H1 (cell line): ENCODE data around the gene PDE8B. TPM values are rescaled to one million over a fixed set of nuclear protein-coding genes. Genes with fewer than 3 reads are reported as not detected.

Experiments
- CTCF ChIA-PET: fragments of 300-600 bp; sonication (Branson Sonifier 250); formaldehyde crosslinking; loops from one replicate; lab custom pipeline; 2021; ENCODE audit not compliant: partially characterized antibody; lab: Charles Lee
- POLR2A ChIA-PET: fragments of 300-600 bp; sonication (Branson Sonifier 250); formaldehyde crosslinking; loops from one replicate; lab custom pipeline; 2021; ENCODE audit warnings: inconsistent platforms; ENCODE audit not compliant: partially characterized antibody; lab: Charles Lee
- DNase-seq, 2 experiments: peaks; one replicate each; pipeline versions ENCODE4 v3.0.0 to v3.0.0-alpha.2; 2010 to 2022; ENCODE audit warnings: low spot score in 2 of 2, low read depth in 1 of 2, mixed read lengths in 1 of 2
- FAIRE-seq: peaks from 2 replicates; lab custom pipeline; 2011; peaks lifted over from hg19 to GRCh38; lab: Jason Lieb, UNC
- H2AFZ ChIP-seq: 2 replicates; pipeline ENCODE4 v1.8.1; 2012; ENCODE audit warnings: low read length, inconsistent platforms
- H2AK5ac ChIP-seq: 2 replicates; pipeline ENCODE4 v1.6.1; 2013; ENCODE audit warnings: low read depth, low read length
- H2BK120ac ChIP-seq: replicated peaks from 2 replicates; pipeline ENCODE3; 2013; ENCODE audit warnings: low read depth, low read length, inconsistent platforms
- H2BK12ac ChIP-seq: 2 replicates; pipeline ENCODE4 v1.6.1; 2013; ENCODE audit warnings: low read depth, low read length
- H2BK15ac ChIP-seq: 2 replicates; pipeline ENCODE4 v1.6.1; 2013; ENCODE audit warnings: low read length
- H2BK20ac ChIP-seq: 2 replicates; pipeline ENCODE4 v1.6.1; 2013; ENCODE audit warnings: low read length
- H2BK5ac ChIP-seq: 2 replicates; pipeline ENCODE4 v1.6.1; 2013; ENCODE audit warnings: low read depth, low read length
- H3K14ac ChIP-seq: 2 replicates; pipeline ENCODE4 v1.6.1; 2013; ENCODE audit warnings: inconsistent platforms; ENCODE audit not compliant: insufficient read length
- H3K18ac ChIP-seq: 2 replicates; pipeline ENCODE4 v1.6.1; 2013; ENCODE audit warnings: low read length; ENCODE audit errors: extremely low read depth
- H3K23ac ChIP-seq: 2 replicates; pipeline ENCODE4 v1.6.1; 2013; ENCODE audit warnings: inconsistent platforms; ENCODE audit not compliant: insufficient read length
- H3K23me2 ChIP-seq: 2 replicates; pipeline ENCODE4 v1.6.1; 2013; ENCODE audit warnings: low read depth, low read length
- H3K27ac ChIP-seq: 2 replicates; pipeline ENCODE4 v1.6.1; 2011; ENCODE audit warnings: low read depth, low read length, inconsistent platforms
- H3K27me3 ChIP-seq, 4 experiments: replicated peaks in 1 of 4; 1 replicate in 1 of 4; 2 replicates in 3 of 4; pipeline versions ENCODE4 v1.6.1 to v1.8.1; 2011 to 2013; ENCODE audit warnings: low read length in 3 of 4, mild to moderate bottlenecking in 3 of 4, inconsistent platforms in 2 of 4, mixed read lengths in 2 of 4, moderate library complexity in 1 of 4; ENCODE audit not compliant: control insufficient read depth in 3 of 4, insufficient read depth in 3 of 4; ENCODE audit errors: extremely low read depth in 1 of 4
- H3K36me3 ChIP-seq, 4 experiments: 2 replicates each; pipeline versions ENCODE4 v1.6.1 to v1.8.1; 2011 to 2013; ENCODE audit warnings: mild to moderate bottlenecking in 4 of 4, low read length in 3 of 4, moderate library complexity in 2 of 4, control low read depth in 1 of 4, inconsistent platforms in 1 of 4; ENCODE audit not compliant: insufficient read depth in 4 of 4, control insufficient read depth in 2 of 4
- H3K4ac ChIP-seq: replicated peaks from 2 replicates; pipeline ENCODE3; 2013; ENCODE audit warnings: low read length, low read depth, mixed read lengths, inconsistent platforms; ENCODE audit not compliant: insufficient read length
- H3K4me1 ChIP-seq, 4 experiments: replicated peaks in 1 of 4; 1 replicate in 1 of 4; 2 replicates in 3 of 4; pipeline versions ENCODE4 v1.6.1 to v1.8.1; 2011 to 2013; ENCODE audit warnings: low read length in 3 of 4, inconsistent platforms in 2 of 4, mixed read lengths in 1 of 4; ENCODE audit not compliant: insufficient read depth in 4 of 4, control insufficient read depth in 3 of 4
- H3K4me2 ChIP-seq, 2 experiments: 2 replicates each; pipeline versions ENCODE4 v1.6.1 to v1.8.1; 2011 to 2013; ENCODE audit warnings: low read depth in 2 of 2, low read length in 2 of 2, control low read depth in 1 of 2, inconsistent platforms in 1 of 2, mild to moderate bottlenecking in 1 of 2; ENCODE audit not compliant: insufficient read depth in 1 of 2
- H3K4me3 ChIP-seq, 4 experiments: fragments of 200-600, 300-600 bp in 1 of 4; sonication (generic), shearing (Covaris generic), sonication (Bioruptor Twin) in 1 of 4; 2 replicates each; pipeline versions ENCODE4 v1.5.1 to v1.8.1; 2011 to 2016; ENCODE audit warnings: low read length in 4 of 4, low read depth in 3 of 4, control low read depth in 2 of 4, inconsistent platforms in 2 of 4, mild to moderate bottlenecking in 2 of 4, mixed read lengths in 1 of 4, moderate library complexity in 1 of 4; ENCODE audit not compliant: insufficient read depth in 2 of 4; ENCODE audit errors: extremely low read depth in 1 of 4
- H3K56ac ChIP-seq: replicated peaks from 2 replicates; pipeline ENCODE3; 2013; ENCODE audit warnings: low read depth, mild to moderate bottlenecking, mixed read lengths, low read length, inconsistent platforms; ENCODE audit not compliant: insufficient read length
- H3K79me1 ChIP-seq: 2 replicates; pipeline ENCODE4 v1.6.1; 2013; ENCODE audit warnings: low read depth, low read length, control low read depth
- H3K79me2 ChIP-seq, 2 experiments: 2 replicates each; pipeline versions ENCODE4 v1.6.1 to v1.8.1; 2012 to 2013; ENCODE audit warnings: low read length in 2 of 2, mild to moderate bottlenecking in 2 of 2, inconsistent platforms in 1 of 2; ENCODE audit not compliant: insufficient read depth in 2 of 2, control insufficient read depth in 1 of 2
- H3K9ac ChIP-seq, 4 experiments: replicated peaks in 1 of 4; 1 replicate in 1 of 4; 2 replicates in 3 of 4; pipeline versions ENCODE4 v1.6.1 to v1.8.1; 2011 to 2013; ENCODE audit warnings: low read depth in 3 of 4, low read length in 3 of 4, control low read depth in 2 of 4, mild to moderate bottlenecking in 2 of 4, moderate library complexity in 2 of 4, inconsistent platforms in 1 of 4; ENCODE audit errors: extremely low read depth in 1 of 4
- H3K9me3 ChIP-seq, 2 experiments: 2 replicates each; pipeline versions ENCODE4 v1.6.1 to v1.8.1; 2012 to 2013; ENCODE audit warnings: mild to moderate bottlenecking in 2 of 2, moderate library complexity in 2 of 2, control low read depth in 1 of 2, inconsistent platforms in 1 of 2, low read depth in 1 of 2, low read length in 1 of 2, mixed read lengths in 1 of 2; ENCODE audit not compliant: insufficient read depth in 2 of 2
- H4K20me1 ChIP-seq, 2 experiments: replicated peaks in 1 of 2; 2 replicates each; pipeline versions ENCODE3 to v1.8.1; 2011 to 2013; ENCODE audit warnings: inconsistent platforms in 2 of 2, low read length in 2 of 2, mild to moderate bottlenecking in 1 of 2; ENCODE audit not compliant: insufficient read depth in 2 of 2, control insufficient read depth in 1 of 2
- H4K5ac ChIP-seq: 2 replicates; pipeline ENCODE4 v1.6.1; 2013; ENCODE audit warnings: low read length, low read depth, mixed read lengths, inconsistent platforms; ENCODE audit not compliant: insufficient read length
- H4K8ac ChIP-seq: 2 replicates; pipeline ENCODE4 v1.8.0; 2013; ENCODE audit warnings: mild to moderate bottlenecking, moderate library complexity, low read length, inconsistent platforms; ENCODE audit not compliant: insufficient read depth; ENCODE audit errors: extremely low read depth
- H4K91ac ChIP-seq: replicated peaks from 2 replicates; pipeline ENCODE3; 2013; ENCODE audit warnings: low read length, mixed read lengths, inconsistent platforms; ENCODE audit not compliant: insufficient read length
- BRCA1 ChIP-seq: IDR thresholded peaks from 2 replicates; pipeline ENCODE4 v1.6.1; 2012; ENCODE audit warnings: low read depth, low read length, improper control_type of control experiment
- MAFK ChIP-seq: IDR thresholded peaks from 2 replicates; pipeline ENCODE4 v1.6.1; 2012; ENCODE audit warnings: low read depth, mild to moderate bottlenecking, improper control_type of control experiment, low read length
- RNF2 ChIP-seq: fragments of 200-900, 300-1000 bp; sonication (generic); IDR thresholded peaks from 2 replicates; pipeline ENCODE4 v1.7.1; 2016; ENCODE audit warnings: borderline replicate concordance, low read depth, mild to moderate bottlenecking, antibody characterized with exemption, low read length; ENCODE audit not compliant: poor library complexity, severe bottlenecking; ENCODE audit errors: missing control alignments
- SRF ChIP-seq: IDR thresholded peaks from 2 replicates; pipeline ENCODE4 v1.6.1; 2011; ENCODE audit warnings: mild to moderate bottlenecking, low read depth, low read length, moderate library complexity
- SUZ12 ChIP-seq: fragments of 200-600 bp; sonication (generic); IDR thresholded peaks from 2 replicates; pipeline ENCODE4 v1.6.1; 2012; ENCODE audit warnings: mild to moderate bottlenecking, inconsistent platforms, low read length, moderate library complexity, mixed read lengths
- WGBS, 2 experiments: shearing (Covaris generic) in 1 of 2; methylation state at CpG; one replicate each; pipeline versions ENCODE4 v1.1.6 to v1.1.7; 2013 to 2015; ENCODE audit warnings: low lambda C conversion rate in 2 of 2, mixed read lengths in 2 of 2, inconsistent platforms in 1 of 2, low coverage in 1 of 2, missing lambda C conversion rate in 1 of 2; ENCODE audit not compliant: insufficient replicate concordance in 2 of 2, insufficient coverage in 1 of 2, insufficient read length in 1 of 2; ENCODE audit errors: extremely low coverage in 1 of 2, missing lambda C conversion rate in 1 of 2; 5-methylcytosine and 5-hydroxymethylcytosine counted together
- polyA plus RNA-seq, 7 experiments: library from polyadenylated mRNA; depleted of rRNA in 3 of 7; stranded (reverse) in 5 of 7; unstranded in 2 of 7; fragments of >200 nt in 5 of 7; fragments of 200-250 nt in 2 of 7; gene quantifications; 1 replicate in 5 of 7; 2 replicates in 1 of 7; 4 replicates in 1 of 7; pipeline versions ENCODE4 v1.2.1 to v1.2.3, GENCODE V29; 2011 to 2013; ENCODE audit warnings: missing spikeins in 2 of 7, mixed read lengths in 2 of 7
- total RNA-seq: library from RNA; stranded (reverse); fragmentation: NEBNext Ultra II Directional; extraction: Animal tissue kit (Norgen Biotek cat#: 25700); gene quantifications from 2 replicates; pipeline ENCODE4 v1.2.1, GENCODE V29; 2021

Gene PDE8B
- total and polyA plus RNA-seq, 2 of the 8 experiments (the other 6 are each of a cell fraction or from before 2014, with no cell fraction given) = 0.32 to 1.1 TPM

DNA sequence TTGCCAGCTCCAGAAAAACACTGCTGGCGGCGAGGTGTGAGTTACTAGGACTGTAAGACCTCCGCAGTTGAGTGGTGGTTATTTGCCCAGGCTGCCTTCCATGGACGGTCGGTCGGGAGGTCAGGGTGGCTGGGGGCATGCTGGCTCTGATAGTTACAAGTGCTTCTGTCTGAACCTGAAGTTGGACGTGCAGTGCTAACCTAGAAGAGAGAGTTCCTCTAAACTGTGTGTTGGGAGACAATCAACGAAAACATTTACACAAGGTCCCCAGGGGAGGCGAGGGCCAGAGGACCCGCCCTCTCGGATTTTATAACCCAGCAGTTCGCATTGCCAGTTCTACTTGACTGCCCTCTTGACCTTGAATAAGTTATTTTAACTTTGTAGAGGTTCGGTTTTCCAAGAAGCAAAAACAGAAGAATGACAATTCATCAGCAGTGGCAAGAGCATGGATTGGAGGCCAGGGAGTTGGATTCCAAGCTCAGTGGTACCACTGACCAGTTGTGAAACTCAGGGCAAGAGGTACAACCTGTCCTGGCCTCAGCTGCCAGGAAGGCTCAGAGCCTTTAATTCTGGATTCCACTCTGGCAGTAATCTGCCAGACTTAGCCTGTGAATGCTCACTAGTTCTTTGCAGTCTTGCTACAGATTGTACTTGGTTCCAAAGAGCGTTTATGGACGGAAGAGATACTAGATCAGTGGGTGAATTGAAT lies 28.7 kb upstream of the PDE8B start:
- no peak overlapping the region for H2BK5ac ChIP-seq
- no peak overlapping the region for H4K91ac ChIP-seq
- no peak overlapping the region for H3K9ac ChIP-seq
- no peaks in the 10 kb centered on the region for H3K9me3 ChIP-seq
- no peak overlapping the region for H2AK5ac ChIP-seq
- POLR2A ChIA-PET = interaction anchor here (0.7 to 1.2 kb wide), 2 partner anchors 25 to 28 kb away, joined by 4 to 5 read pairs; no protein-coding TSS in a partner anchor
- H3K36me3 ChIP-seq = no peaks in the 10 kb centered on the region
- peaks cover 0 to 7% (median 0%) of the 10 kb centered on the region in 4 experiments; a peak in 1 of 7 replicates for H3K4me1 ChIP-seq
- no peak overlapping the region for H3K23ac ChIP-seq
- CTCF ChIA-PET = interaction anchor here (1.0 to 1.6 kb wide), 7 partner anchors 12 to 484 kb away, joined by 3 to 7 read pairs (median 3); no protein-coding TSS in a partner anchor
- no peak for FAIRE-seq
- no peak overlapping the region for H3K56ac ChIP-seq
- no peak overlapping the region for H3K18ac ChIP-seq
- no peak overlapping the region for H2BK20ac ChIP-seq
- H3K27ac ChIP-seq = no peak overlapping the region
- H2BK120ac ChIP-seq = no peak overlapping the region
- peaks cover 14 to 32% (median 28%) of the 10 kb centered on the region in 4 experiments for H3K27me3 ChIP-seq
- no peak overlapping the region for H3K14ac ChIP-seq
- H3K23me2 ChIP-seq = peaks cover 16% of the 10 kb centered on the region; the same call in 1 of the 2 replicates
- no peak overlapping the region for H4K8ac ChIP-seq
- DNase-seq = no peak
- no peaks in the 10 kb centered on the region for H3K79me1 ChIP-seq
- H3K4me2 ChIP-seq = peak overlapping the region; percentile 88; a peak in 3 of 4 replicates
- H4K20me1 ChIP-seq = no peaks in the 10 kb centered on the region
- H4K5ac ChIP-seq = no peak overlapping the region
- H3K79me2 ChIP-seq = no peaks in the 10 kb centered on the region
- H2BK15ac ChIP-seq = no peak overlapping the region
- H3K4me3 ChIP-seq = peak overlapping the region in 1 of 4 experiments; percentile 68; a peak in 4 of 8 replicates
- no peak overlapping the region for H2AFZ ChIP-seq
- H3K4ac ChIP-seq = no peak overlapping the region
- H2BK12ac ChIP-seq = no peak overlapping the region
- 67% methylated on average over 15 of the region's 15 CpGs; no CpG with 5 or more reads in 1 of the 2 experiments for WGBS, 2 experiments
- no peak for TF ChIP-seq BRCA1
- no peak for TF ChIP-seq SUZ12
- TF ChIP-seq SRF = no peak
- TF ChIP-seq MAFK = no peak
- no peak for TF ChIP-seq RNF2
